Gastroesophageal sphincter (tissue), 4 donors: ENCODE measurements around the gene PTPN2. TPM values are rescaled to one million over a fixed set of nuclear protein-coding genes. Genes with fewer than 3 reads are reported as not detected.
A peak's percentile ranks its signal among the peaks of the same experiment; 100 is the strongest.

Source experiments
- ATAC-seq: fragments of 150-250 bp; one replicate; pipeline ENCODE4 v1.9.1; 2016; ENCODE audit warnings: mild to moderate bottlenecking, moderate library complexity
- H3K27ac ChIP-seq, 4 donors: fragments of 200-600 bp; sonication (generic) in 3 of 4; 1 replicate in 3 of 4; 2 replicates in 1 of 4; pipeline ENCODE4 v1.5.1; 2016 to 2019
- H3K27me3 ChIP-seq: fragments of 200-600 bp; sonication (generic); one replicate; pipeline ENCODE4 v1.5.1; 2019
- H3K36me3 ChIP-seq, 2 donors: fragments of 200-600 bp; sonication (generic); one replicate each; pipeline ENCODE4 v1.5.1; 2019; ENCODE audit warnings: control low read depth in 1 of 2
- H3K4me1 ChIP-seq, 3 donors: fragments of 200-600 bp; sonication (generic); 1 replicate in 2 of 3; 2 replicates in 1 of 3; pipeline ENCODE4 v1.5.1; 2016 to 2019; ENCODE audit warnings: control low read depth in 2 of 3
- H3K4me3 ChIP-seq, 2 donors: fragments of 200-600 bp; sonication (generic); one replicate each; pipeline ENCODE4 v1.5.1; 2019; ENCODE audit warnings: mild to moderate bottlenecking in 1 of 2, moderate library complexity in 1 of 2
- H3K9me3 ChIP-seq, 3 donors: fragments of 200-600 bp; sonication (generic); one replicate each; pipeline ENCODE4 v1.5.1; 2017 to 2019; ENCODE audit warnings: control low read depth in 2 of 3
- CTCF ChIP-seq, 4 experiments: fragments of 200-600 bp in 2 of 4; fragments of 450-650 bp in 2 of 4; sonication (generic) in 1 of 4; IDR thresholded peaks; one replicate each; pipeline ENCODE4 v1.5.1; 2017 to 2019; ENCODE audit warnings: antibody characterized with exemption in 4 of 4, mild to moderate bottlenecking in 2 of 4, moderate library complexity in 2 of 4
- EP300 ChIP-seq: sonication (generic); formaldehyde crosslinking; IDR thresholded peaks from one replicate; pipeline ENCODE4 v1.6.1; 2017; ENCODE audit warnings: antibody characterized with exemption, mild to moderate bottlenecking
- POLR2A ChIP-seq, 2 donors: fragments of 450-650 bp; IDR thresholded peaks; one replicate each; pipeline ENCODE4 v1.6.1; 2017; ENCODE audit warnings: antibody characterized with exemption in 2 of 2, mild to moderate bottlenecking in 2 of 2, moderate library complexity in 1 of 2
- POLR2AphosphoS5 ChIP-seq: sonication (generic); formaldehyde crosslinking; IDR thresholded peaks from one replicate; pipeline ENCODE4 v1.6.1; 2017; ENCODE audit warnings: antibody characterized with exemption
- WGBS, 2 donors: methylation state at CpG; one replicate each; pipeline ENCODE4 v1.1.5; 2018; ENCODE audit warnings: low coverage in 1 of 2; 5-methylcytosine and 5-hydroxymethylcytosine counted together
- total RNA-seq, 4 donors: library from RNA; depleted of rRNA; stranded (reverse); fragments of >200 nt; gene quantifications; one replicate each; pipeline ENCODE4 v1.1.0, GENCODE V29; 2016

The PTPN2 gene
- total RNA-seq, 4 donors from 2014 or later, result 13.0 to 30.6 (median 19.6) TPM

GRCh38 chr18:12895014-12895413, 11.0 kb upstream of the PTPN2 start:
- peaks cover 0 to 4% (median 0%) of the 10 kb centered on the region in 3 donors for H3K4me1 ChIP-seq
- no peak overlapping the region for H3K27ac ChIP-seq
- 71 to 100% methylated on average over 1 of the region's 1 CpG for WGBS, 2 donors
- H3K4me3 ChIP-seq, result no peak overlapping the region
- TF ChIP-seq POLR2AphosphoS5 (no peak), POLR2A (IDR thresholded peaks at IDR 0.05) (no peak), CTCF (IDR thresholded peaks at IDR 0.05) (no peak), EP300 (no peak)
- no peaks in the 10 kb centered on the region for H3K36me3 ChIP-seq
- ATAC-seq, result no peak
- no peaks in the 10 kb centered on the region for H3K9me3 ChIP-seq
- H3K27me3 ChIP-seq, result peaks cover 32% of the 10 kb centered on the region

- no peak for ATAC-seq
- peaks cover 17% of the 10 kb centered on the region for H3K27me3 ChIP-seq
- no peak overlapping the region for H3K27ac ChIP-seq
- no peak for TF ChIP-seq CTCF (IDR thresholded peaks at IDR 0.05)
- no peak for TF ChIP-seq POLR2A (IDR thresholded peaks at IDR 0.05)
- no peak for TF ChIP-seq POLR2AphosphoS5
- TF ChIP-seq EP300, result no peak
- no peaks in the 10 kb centered on the region for H3K4me1 ChIP-seq
- no peak overlapping the region for H3K4me3 ChIP-seq
- WGBS, 2 donors, result 84 to 89% methylated on average over 5 to 6 of the region's 6 CpGs
- no peaks in the 10 kb centered on the region for H3K9me3 ChIP-seq
- no peaks in the 10 kb centered on the region for H3K36me3 ChIP-seq
Measured at GRCh38 chr18:12891561-12891960, 7.5 kb upstream of the PTPN2 start.

- WGBS, 2 donors, result 83 to 92% methylated on average over 1 to 2 of the region's 3 CpGs
- no peak for ATAC-seq
- peaks cover 17% of the 10 kb centered on the region for H3K27me3 ChIP-seq
- H3K9me3 ChIP-seq, result no peaks in the 10 kb centered on the region
- H3K4me1 ChIP-seq, result no peaks in the 10 kb centered on the region
- no peak for TF ChIP-seq POLR2AphosphoS5
- H3K36me3 ChIP-seq, result no peaks in the 10 kb centered on the region
- H3K4me3 ChIP-seq, result no peak overlapping the region
- no peak overlapping the region for H3K27ac ChIP-seq
Measured at GRCh38 chr18:12890964-12891363, 6.9 kb upstream of the PTPN2 start.

- H3K4me1 ChIP-seq, result peaks cover 0 to 20% (median 0%) of the 10 kb centered on the region in 3 donors
- 28 to 31% methylated on average over 2 of the region's 2 CpGs for WGBS, 2 donors
- no peaks in the 10 kb centered on the region for H3K36me3 ChIP-seq
- TF ChIP-seq POLR2A (IDR thresholded peaks at IDR 0.05), result no peak
- TF ChIP-seq POLR2AphosphoS5, result no peak
- no peak for TF ChIP-seq EP300
- peak in 1 of 4 experiments; percentile 12 for TF ChIP-seq CTCF (IDR thresholded peaks at IDR 0.05)
- H3K9me3 ChIP-seq, result no peaks in the 10 kb centered on the region
- no peak for ATAC-seq
- no peaks in the 10 kb centered on the region for H3K27me3 ChIP-seq
- H3K4me3 ChIP-seq, result no peak overlapping the region
- no peak overlapping the region for H3K27ac ChIP-seq
Measured at GRCh38 chr18:12886498-12887126, 2.6 kb upstream of the PTPN2 start.

GRCh38 chr18:12885500-12885899, 1.5 kb upstream of the PTPN2 start:
- TF ChIP-seq POLR2AphosphoS5 (no peak), POLR2A (IDR thresholded peaks at IDR 0.05) (no peak), EP300 (no peak), CTCF (IDR thresholded peaks at IDR 0.05) (no peak)
- WGBS, 2 donors, result 17 to 60% methylated on average over 1 to 3 of the region's 4 CpGs
- Histone ChIP-seq H3K36me3 (no peaks in the 10 kb centered on the region), H3K4me1 (peaks cover 0 to 27% (median 0%) of the 10 kb centered on the region in 3 donors), H3K9me3 (no peaks in the 10 kb centered on the region), H3K4me3 (no peak overlapping the region), H3K27me3 (no peaks in the 10 kb centered on the region), H3K27ac (peak overlapping the region in 1 of 4 donors; percentile 98)
- ATAC-seq, result no peak
